Measurements from ENCODE around the gene UFSP2.

Gene UFSP2

GRCh38 chr4:185379326-185380295 is 46.2 kb downstream of the UFSP2 start:
- H3K9me2 ChIP-seq (replicated peaks; ENCODE audit: insufficient read depth, low read length), result no peaks in the 10 kb centered on the region
- H3K36me3 ChIP-seq (ENCODE audit: low read length), result peaks cover 5% of the 10 kb centered on the region; the same call in 1 of the 2 replicates
- no peaks in the 10 kb centered on the region for H3K9me3 ChIP-seq (ENCODE audit: insufficient read depth, low read length)
- H3K27ac ChIP-seq (ENCODE audit: low read depth, low read length), result no peak overlapping the region
- H3K4me3 ChIP-seq (ENCODE audit: insufficient read depth, low read length, poor library complexity, severe bottlenecking), result no peak overlapping the region
- TF ChIP-seq CTCF (IDR thresholded peaks at IDR 0.05; ENCODE audit: insufficient read depth, low read length, poor library complexity, severe bottlenecking), result no peak
- no peak for TF ChIP-seq EZH2phosphoT487 (conservative IDR thresholded peaks at IDR 0.05; ENCODE audit: low read length)
- H3K79me2 ChIP-seq (ENCODE audit: insufficient read depth, low read length), result no peaks in the 10 kb centered on the region
- no peak overlapping the region for H3K9ac ChIP-seq (ENCODE audit: low read length)
- no peak overlapping the region for H3K4me2 ChIP-seq (ENCODE audit: low read depth, low read length, poor library complexity, severe bottlenecking)
- H2AFZ ChIP-seq (ENCODE audit: low read depth, low read length, severe bottlenecking), result no peak overlapping the region
- H3K27me3 ChIP-seq (ENCODE audit: low read length), result no peaks in the 10 kb centered on the region
- no peaks in the 10 kb centered on the region for H4K20me1 ChIP-seq (ENCODE audit: low read depth, low read length)
- no peaks in the 10 kb centered on the region for H3F3A ChIP-seq (ENCODE audit: insufficient read depth)

- Histone ChIP-seq H3K4me3 (ENCODE audit: insufficient read depth, low read length, poor library complexity, severe bottlenecking) (no peak overlapping the region), H3K79me2 (ENCODE audit: insufficient read depth, low read length) (no peaks in the 10 kb centered on the region), H3K36me3 (ENCODE audit: low read length) (peaks cover 5% of the 10 kb centered on the region; the same call in 1 of the 2 replicates), H2AFZ (ENCODE audit: low read depth, low read length, severe bottlenecking) (no peak overlapping the region), H3K9ac (ENCODE audit: low read length) (no peak overlapping the region), H3K4me2 (ENCODE audit: low read depth, low read length, poor library complexity, severe bottlenecking) (no peak overlapping the region), H3K9me2 (replicated peaks; ENCODE audit: insufficient read depth, low read length) (no peaks in the 10 kb centered on the region), H3K27ac (ENCODE audit: low read depth, low read length) (no peak overlapping the region), H3K27me3 (ENCODE audit: low read length) (no peaks in the 10 kb centered on the region), H4K20me1 (ENCODE audit: low read depth, low read length) (no peaks in the 10 kb centered on the region), H3F3A (ENCODE audit: insufficient read depth) (no peaks in the 10 kb centered on the region), H3K9me3 (ENCODE audit: insufficient read depth, low read length) (no peaks in the 10 kb centered on the region)
- TF ChIP-seq EZH2phosphoT487 (conservative IDR thresholded peaks at IDR 0.05; ENCODE audit: low read length) (no peak), CTCF (IDR thresholded peaks at IDR 0.05; ENCODE audit: insufficient read depth, low read length, poor library complexity, severe bottlenecking) (no peak)
These were observed 47.5 kb downstream of the UFSP2 start for GRCh38 chr4:185378264-185378663.

GRCh38 chr4:185374573-185374972 is 51.2 kb downstream of the UFSP2 start:
- H3K4me2 ChIP-seq (ENCODE audit: low read depth, low read length, poor library complexity, severe bottlenecking), result no peak overlapping the region

More at GRCh38 chr4:185374573-185374972, 51.2 kb downstream of the UFSP2 start:
- no peaks in the 10 kb centered on the region for H3K36me3 ChIP-seq (ENCODE audit: low read length)
- H4K20me1 ChIP-seq (ENCODE audit: low read depth, low read length), result no peaks in the 10 kb centered on the region
- H2AFZ ChIP-seq (ENCODE audit: low read depth, low read length, severe bottlenecking), result no peak overlapping the region
- H3K4me3 ChIP-seq (ENCODE audit: insufficient read depth, low read length, poor library complexity, severe bottlenecking), result no peak overlapping the region
- no peaks in the 10 kb centered on the region for H3K27me3 ChIP-seq (ENCODE audit: low read length)
- H3K79me2 ChIP-seq (ENCODE audit: insufficient read depth, low read length), result no peaks in the 10 kb centered on the region
- H3F3A ChIP-seq (ENCODE audit: insufficient read depth), result no peaks in the 10 kb centered on the region
- no peak overlapping the region for H3K27ac ChIP-seq (ENCODE audit: low read depth, low read length)
- no peaks in the 10 kb centered on the region for H3K9me2 ChIP-seq (replicated peaks; ENCODE audit: insufficient read depth, low read length)
- H3K9ac ChIP-seq (ENCODE audit: low read length), result no peak overlapping the region
- TF ChIP-seq EZH2phosphoT487 (conservative IDR thresholded peaks at IDR 0.05; ENCODE audit: low read length), result no peak
- TF ChIP-seq CTCF (IDR thresholded peaks at IDR 0.05; ENCODE audit: insufficient read depth, low read length, poor library complexity, severe bottlenecking), result no peak
- no peaks in the 10 kb centered on the region for H3K9me3 ChIP-seq (ENCODE audit: insufficient read depth, low read length)

All from SU-DHL-6 (cell line).